H1 (cell line): Measurements from ENCODE around the gene EXOSC6. TPM values are rescaled to one million over a fixed set of nuclear protein-coding genes. Genes with fewer than 3 reads are reported as not detected.

Experiments used
- CHD7 ChIP-seq: fragments of 300-600 bp; sonication (generic); IDR thresholded peaks from 2 replicates; pipeline ENCODE4 v1.7.1; 2012; ENCODE audit warnings: low read length, moderate library complexity, mild to moderate bottlenecking, inconsistent platforms; ENCODE audit not compliant: insufficient replicate concordance
- KDM4A ChIP-seq: IDR thresholded peaks from one replicate; pipeline ENCODE4 v1.7.1; 2012; ENCODE audit warnings: low read depth, mild to moderate bottlenecking, moderate library complexity, low read length, inconsistent platforms; ENCODE audit not compliant: severe bottlenecking
- MAFK ChIP-seq: IDR thresholded peaks from 2 replicates; pipeline ENCODE4 v1.6.1; 2012; ENCODE audit warnings: low read depth, mild to moderate bottlenecking, improper control_type of control experiment, low read length
- NRF1 ChIP-seq: IDR thresholded peaks from 2 replicates; pipeline ENCODE4 v1.6.1; 2011; ENCODE audit warnings: mild to moderate bottlenecking, low read depth, low read length, improper control_type of control experiment
- PHF8 ChIP-seq: fragments of 200-600 bp; sonication (generic); conservative IDR thresholded peaks from 2 replicates; pipeline ENCODE4 v1.7.1; 2012; ENCODE audit warnings: low read depth, mild to moderate bottlenecking, inconsistent platforms, low read length, moderate library complexity
- POU5F1 ChIP-seq: IDR thresholded peaks from 2 replicates; pipeline ENCODE4 v1.6.1; 2011; ENCODE audit warnings: low read depth, mild to moderate bottlenecking, low read length, moderate library complexity
- polyA plus RNA-seq, 7 experiments: library from polyadenylated mRNA; depleted of rRNA in 3 of 7; stranded (reverse) in 5 of 7; unstranded in 2 of 7; fragments of >200 nt in 5 of 7; fragments of 200-250 nt in 2 of 7; gene quantifications; 1 replicate in 5 of 7; 2 replicates in 1 of 7; 4 replicates in 1 of 7; pipeline versions ENCODE4 v1.2.1 to v1.2.3, GENCODE V29; 2011 to 2013; ENCODE audit warnings: missing spikeins in 2 of 7, mixed read lengths in 2 of 7
- total RNA-seq: library from RNA; stranded (reverse); fragmentation: NEBNext Ultra II Directional; extraction: Animal tissue kit (Norgen Biotek cat#: 25700); gene quantifications from 2 replicates; pipeline ENCODE4 v1.2.1, GENCODE V29; 2021
- TF ChIP-seq, protein P1 (sequence below): IDR thresholded peaks from 2 replicates; pipeline ENCODE4 v1.6.1; 2011; ENCODE audit warnings: low read depth, mild to moderate bottlenecking, low read length; ENCODE audit not compliant: insufficient read depth

EXOSC6 gene
- total and polyA plus RNA-seq, 2 of the 8 experiments (the other 6 are each of a cell fraction or from before 2014, with no cell fraction given), result 9.7 to 22.5 TPM

DNA sequence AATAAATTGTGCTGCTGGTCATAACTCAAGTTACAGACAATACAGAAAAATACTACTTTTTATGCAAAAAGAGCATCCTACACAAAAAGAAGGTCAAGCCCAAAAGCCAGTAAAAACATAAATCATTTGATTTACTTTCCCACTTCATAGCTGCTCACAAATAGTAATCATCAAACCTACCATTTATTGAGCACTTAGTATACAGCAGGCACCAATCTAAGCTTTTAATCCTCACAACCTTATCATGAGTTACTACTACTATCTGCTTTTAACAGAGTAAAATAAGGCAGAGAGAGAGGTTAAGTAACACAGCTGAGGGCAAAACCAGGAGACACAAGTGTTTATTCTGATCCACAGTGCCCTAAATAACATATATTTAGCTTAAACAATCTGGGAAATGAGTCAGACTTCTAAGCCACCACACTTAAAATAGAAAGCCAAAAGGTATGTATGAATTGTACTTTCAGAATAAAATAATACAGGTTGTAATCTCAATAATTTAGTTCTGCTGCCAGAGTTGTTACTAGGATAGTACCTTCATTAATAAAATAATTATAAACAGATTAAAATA, 39.3 kb upstream of the EXOSC6 start (continued):
- TF ChIP-seq MAFK, result no peak
- TF ChIP-seq POU5F1, result no peak
- TF ChIP-seq CHD7, result no peak
- TF ChIP-seq, protein P1, sequence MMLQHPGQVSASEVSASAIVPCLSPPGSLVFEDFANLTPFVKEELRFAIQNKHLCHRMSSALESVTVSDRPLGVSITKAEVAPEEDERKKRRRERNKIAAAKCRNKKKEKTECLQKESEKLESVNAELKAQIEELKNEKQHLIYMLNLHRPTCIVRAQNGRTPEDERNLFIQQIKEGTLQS, result no peak
- no peak for TF ChIP-seq NRF1
- no peak for TF ChIP-seq KDM4A
- TF ChIP-seq PHF8, result no peak
